K562 (cell line): ENCODE results near the gene CRYM. TPM values are rescaled to one million over a fixed set of nuclear protein-coding genes. Genes with fewer than 3 reads are reported as not detected.

Experiments used
- ARID2 ChIP-seq: fragments of 450-650 bp; IDR thresholded peaks from 2 replicates; pipeline ENCODE4 v1.6.1; 2017; ENCODE audit warnings: antibody characterized with exemption, mild to moderate bottlenecking
- BDP1 ChIP-seq: IDR thresholded peaks from 3 replicates; pipeline ENCODE4 v1.6.1; 2011; ENCODE audit not compliant: insufficient read length, insufficient read depth
- C11orf30 ChIP-seq: fragments of 450-650 bp; IDR thresholded peaks from 2 replicates; pipeline ENCODE4 v1.6.1; 2016; ENCODE audit warnings: low read depth, mild to moderate bottlenecking
- CBFA2T2 ChIP-seq: fragments of 450-650 bp; conservative IDR thresholded peaks from 2 replicates; pipeline ENCODE4 v1.6.1; 2017; ENCODE audit warnings: mild to moderate bottlenecking
- CCNT2 ChIP-seq: IDR thresholded peaks from 2 replicates; pipeline ENCODE4 v1.6.1; 2011; ENCODE audit warnings: borderline replicate concordance, low read depth, mild to moderate bottlenecking, moderate library complexity, mixed read lengths, low read length; ENCODE audit not compliant: insufficient read length; ENCODE audit errors: extremely low read depth
- EGR1 ChIP-seq: fragments of 450-650 bp; conservative IDR thresholded peaks from 2 replicates; pipeline ENCODE4 v1.6.1; 2017; ENCODE audit warnings: mild to moderate bottlenecking
- LARP7 ChIP-seq: fragments of 450-650 bp; IDR thresholded peaks from 2 replicates; pipeline ENCODE4 v1.6.1; 2016
- NFIX ChIP-seq: fragments of 250-450 bp; sonication (Bioruptor Pico); IDR thresholded peaks from 2 replicates; pipeline ENCODE4 v1.4.0; 2020; ENCODE audit warnings: low read depth, mild to moderate bottlenecking, moderate library complexity
- PCBP1 ChIP-seq: fragments of 200-400 bp; formaldehyde crosslinking; IDR thresholded peaks from 2 replicates; pipeline ENCODE4 v1.6.1; 2018; ENCODE audit warnings: mild to moderate bottlenecking, low read depth, low read length; ENCODE audit not compliant: poor library complexity, severe bottlenecking
- PHF8 ChIP-seq: fragments of 200-600 bp; sonication (generic); IDR thresholded peaks from 2 replicates; pipeline ENCODE4 v1.6.1; 2012; ENCODE audit warnings: mixed run types, mild to moderate bottlenecking, inconsistent platforms, low read length, moderate library complexity, borderline replicate concordance
- PML ChIP-seq: IDR thresholded peaks from 2 replicates; pipeline ENCODE4 v1.6.1; 2012; ENCODE audit warnings: low read length, inconsistent platforms
- POLR3G ChIP-seq: IDR thresholded peaks from 2 replicates; pipeline ENCODE4 v1.6.1; 2011; ENCODE audit not compliant: insufficient read length, insufficient replicate concordance; ENCODE audit errors: extremely low read depth
- RAD21 ChIP-seq, 2 experiments: fragments of 250-450 bp in 1 of 2; fragments of 450-650 bp in 1 of 2; sonication (Bioruptor Pico) in 1 of 2; formaldehyde crosslinking in 1 of 2; IDR thresholded peaks in 1 of 2; conservative IDR thresholded peaks in 1 of 2; 2 replicates each; pipeline versions ENCODE4 v1.4.0 to v1.8.0; 2020 to 2022; ENCODE audit warnings: mild to moderate bottlenecking in 2 of 2, moderate library complexity in 1 of 2
- RBFOX2 ChIP-seq: fragments of 200-400 bp; formaldehyde crosslinking; IDR thresholded peaks from 2 replicates; pipeline ENCODE4 v1.6.1; 2017; ENCODE audit warnings: low read depth, mild to moderate bottlenecking, low read length, moderate library complexity
- RBM14 ChIP-seq: fragments of 200-400 bp; formaldehyde crosslinking; IDR thresholded peaks from 2 replicates; pipeline ENCODE4 v1.6.1; 2018; ENCODE audit warnings: low read depth, mild to moderate bottlenecking, low read length, moderate library complexity, borderline replicate concordance; ENCODE audit not compliant: insufficient read depth
- RBM34 ChIP-seq: fragments of 200-400 bp; formaldehyde crosslinking; IDR thresholded peaks from 2 replicates; pipeline ENCODE4 v1.6.1; 2018; ENCODE audit warnings: low read length, borderline replicate concordance; ENCODE audit not compliant: insufficient read depth
- SAFB ChIP-seq: fragments of 200-400 bp; formaldehyde crosslinking; IDR thresholded peaks from 2 replicates; pipeline ENCODE4 v1.6.1; 2017; ENCODE audit warnings: low read depth, low read length, borderline replicate concordance
- SMC3 ChIP-seq: conservative IDR thresholded peaks from 2 replicates; pipeline ENCODE4 v1.6.1; 2011; ENCODE audit warnings: low read depth, low read length, improper control_type of control experiment; ENCODE audit not compliant: insufficient read depth
- SP1 ChIP-seq: sonication (generic); formaldehyde crosslinking; IDR thresholded peaks from 2 replicates; pipeline ENCODE4 v1.8.1; 2022; ENCODE audit warnings: mild to moderate bottlenecking, missing genetic modification reagents
- TRIM24 ChIP-seq, 2 experiments: fragments of 450-650 bp; IDR thresholded peaks; 2 replicates each; pipeline ENCODE4 v1.6.1; 2016
- U2AF2 ChIP-seq: fragments of 200-400 bp; formaldehyde crosslinking; optimal IDR thresholded peaks from 2 replicates; pipeline ENCODE3; 2017; ENCODE audit warnings: low read depth, mild to moderate bottlenecking, low read length
- ZFP36 ChIP-seq: fragments of 150-350 bp; IDR thresholded peaks from 2 replicates; pipeline ENCODE4 v1.6.1; 2018; ENCODE audit warnings: low read length, low read depth; ENCODE audit not compliant: partially characterized antibody
- ZNF384 ChIP-seq: IDR thresholded peaks from 2 replicates; pipeline ENCODE4 v1.6.1; 2012; ENCODE audit warnings: low read depth, low read length, improper control_type of control experiment
- polyA plus RNA-seq, 8 experiments: library from polyadenylated mRNA; depleted of rRNA in 4 of 8; stranded (reverse) in 5 of 8; unstranded in 3 of 8; fragments of >200 nt; fragmentation: Nextera tagmentation in 2 of 8; fragmentation: Illumina TruSeq in 1 of 8; extraction: Ambion mirVana in 2 of 8; extraction: Trizol in 1 of 8; gene quantifications; 2 replicates each; pipeline versions ENCODE4 v1.2.1 to v1.2.3, GENCODE V29; 2011 to 2014; ENCODE audit warnings: inconsistent platforms in 1 of 8, missing spikeins in 1 of 8
- total RNA-seq, 7 experiments: library from RNA; depleted of rRNA in 6 of 7; stranded (reverse); fragments of >200 nt in 6 of 7; fragmentation: Illumina TruSeq in 2 of 7; extraction: Trizol in 2 of 7; gene quantifications; 2 replicates each; pipeline versions ENCODE4 v1.2.1 to v1.2.3, GENCODE V29; 2011 to 2021; ENCODE audit warnings: low replicate concordance in 1 of 7
- TF ChIP-seq, protein P1 (sequence below): fragments of 450-650 bp; IDR thresholded peaks from 2 replicates; pipeline ENCODE4 v1.6.1; 2017; ENCODE audit warnings: antibody characterized with exemption, mild to moderate bottlenecking

Gene CRYM
- total and polyA plus RNA-seq, 9 of the 15 experiments (the other 6 are each of a cell fraction or from before 2014, with no cell fraction given): 0.08 to 0.98 (median 0.47) TPM

DNA sequence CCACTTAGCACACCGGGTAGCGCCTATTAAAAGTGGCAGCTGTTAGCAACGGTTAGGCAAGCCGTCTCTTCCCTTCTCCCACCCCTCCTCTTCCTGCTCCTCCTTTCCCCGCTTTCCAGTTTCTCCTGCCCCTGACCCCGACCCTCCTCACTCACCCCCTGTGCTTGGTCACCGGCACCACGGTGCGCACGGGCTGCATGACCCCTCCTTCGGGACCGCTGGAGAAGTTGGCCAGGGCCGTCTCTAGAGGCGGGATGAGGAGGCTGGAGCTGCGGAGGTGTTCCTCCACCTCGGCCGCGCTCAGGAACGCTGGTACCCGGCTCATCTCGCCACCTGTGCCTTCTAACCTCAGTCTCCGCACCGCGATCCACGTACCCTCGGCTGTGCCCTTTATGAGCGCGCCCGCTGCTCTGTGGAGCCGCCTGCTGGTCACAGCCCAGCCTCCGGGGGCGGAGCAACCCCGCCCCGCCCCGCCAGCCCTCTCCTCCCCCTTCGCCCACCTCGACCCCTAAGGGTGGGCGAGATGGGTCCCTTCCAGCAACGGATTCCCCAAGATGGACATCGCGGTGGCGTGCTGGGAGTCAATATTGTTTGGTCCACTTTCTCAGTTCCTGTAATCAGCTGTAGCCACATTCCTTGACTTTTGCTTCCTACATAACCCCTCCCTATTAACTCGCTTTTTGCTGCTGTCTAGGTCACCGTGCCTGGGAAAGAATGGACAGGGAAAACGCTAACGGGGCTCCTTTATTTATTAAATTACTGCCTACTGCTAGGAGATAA is at the start of gene CRYM (continued):
- peak; percentile 66; the same call in 1 of the 2 replicates for TF ChIP-seq SP1 (CRISPR knock-in tag)
- TF ChIP-seq, protein P1, sequence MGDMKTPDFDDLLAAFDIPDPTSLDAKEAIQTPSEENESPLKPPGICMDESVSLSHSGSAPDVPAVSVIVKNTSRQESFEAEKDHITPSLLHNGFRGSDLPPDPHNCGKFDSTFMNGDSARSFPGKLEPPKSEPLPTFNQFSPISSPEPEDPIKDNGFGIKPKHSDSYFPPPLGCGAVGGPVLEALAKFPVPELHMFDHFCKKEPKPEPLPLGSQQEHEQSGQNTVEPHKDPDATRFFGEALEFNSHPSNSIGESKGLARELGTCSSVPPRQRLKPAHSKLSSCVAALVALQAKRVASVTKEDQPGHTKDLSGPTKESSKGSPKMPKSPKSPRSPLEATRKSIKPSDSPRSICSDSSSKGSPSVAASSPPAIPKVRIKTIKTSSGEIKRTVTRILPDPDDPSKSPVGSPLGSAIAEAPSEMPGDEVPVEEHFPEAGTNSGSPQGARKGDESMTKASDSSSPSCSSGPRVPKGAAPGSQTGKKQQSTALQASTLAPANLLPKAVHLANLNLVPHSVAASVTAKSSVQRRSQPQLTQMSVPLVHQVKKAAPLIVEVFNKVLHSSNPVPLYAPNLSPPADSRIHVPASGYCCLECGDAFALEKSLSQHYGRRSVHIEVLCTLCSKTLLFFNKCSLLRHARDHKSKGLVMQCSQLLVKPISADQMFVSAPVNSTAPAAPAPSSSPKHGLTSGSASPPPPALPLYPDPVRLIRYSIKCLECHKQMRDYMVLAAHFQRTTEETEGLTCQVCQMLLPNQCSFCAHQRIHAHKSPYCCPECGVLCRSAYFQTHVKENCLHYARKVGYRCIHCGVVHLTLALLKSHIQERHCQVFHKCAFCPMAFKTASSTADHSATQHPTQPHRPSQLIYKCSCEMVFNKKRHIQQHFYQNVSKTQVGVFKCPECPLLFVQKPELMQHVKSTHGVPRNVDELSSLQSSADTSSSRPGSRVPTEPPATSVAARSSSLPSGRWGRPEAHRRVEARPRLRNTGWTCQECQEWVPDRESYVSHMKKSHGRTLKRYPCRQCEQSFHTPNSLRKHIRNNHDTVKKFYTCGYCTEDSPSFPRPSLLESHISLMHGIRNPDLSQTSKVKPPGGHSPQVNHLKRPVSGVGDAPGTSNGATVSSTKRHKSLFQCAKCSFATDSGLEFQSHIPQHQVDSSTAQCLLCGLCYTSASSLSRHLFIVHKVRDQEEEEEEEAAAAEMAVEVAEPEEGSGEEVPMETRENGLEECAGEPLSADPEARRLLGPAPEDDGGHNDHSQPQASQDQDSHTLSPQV: no peak
- no peak for TF ChIP-seq CBFA2T2
- TF ChIP-seq RBFOX2: 0 out of 2 replicates have a peak, but pooled peaks have one; percentile 17
- no peak for TF ChIP-seq NFIX (CRISPR knock-in tag)
- TF ChIP-seq BDP1: no peak
- no peak for TF ChIP-seq TRIM24 (IDR thresholded peaks at IDR 0.05)
- TF ChIP-seq POLR3G: no peak
- no peak for TF ChIP-seq C11orf30
- no peak for TF ChIP-seq RBM34
- TF ChIP-seq CCNT2: peak; percentile 30
- TF ChIP-seq PCBP1: peak; percentile 50
- TF ChIP-seq ZFP36: no peak
- TF ChIP-seq EGR1: peak; percentile 77
- peak; percentile 43 to 66 for TF ChIP-seq RAD21 (CRISPR knock-in tag; conservative IDR thresholded peaks at IDR 0.05 in 1 of 2, IDR thresholded peaks at IDR 0.05 in 1 of 2)
- no peak for TF ChIP-seq SAFB
- peak; percentile 39; the same call in 1 of the 2 replicates for TF ChIP-seq PHF8
- TF ChIP-seq RBM14: no peak
- no peak for TF ChIP-seq PML
- TF ChIP-seq ZNF384: no peak
- TF ChIP-seq LARP7: 0 out of 2 replicates have a peak, but pooled peaks have one; percentile 21
- no peak for TF ChIP-seq U2AF2
- peak; percentile 39; the same call in 1 of the 2 replicates for TF ChIP-seq ARID2
- peak; percentile 75 for TF ChIP-seq SMC3
